ENCODE data around the gene LIX1L.

GRCh38 chr1:145985502-145986439, 28.0 kb upstream of the LIX1L start:
- TF ChIP-seq POLR2A (IDR thresholded peaks at IDR 0.05; ENCODE audit: low read depth, low read length) = no peak
- TF ChIP-seq POLR2AphosphoS5 (IDR thresholded peaks at IDR 0.05; ENCODE audit: low read depth, low read length) = no peak
- TF ChIP-seq TAF1 (IDR thresholded peaks at IDR 0.05; ENCODE audit: borderline replicate concordance, low read depth, low read length) = no peak

All from GM12892 (cell line).